ENCODE measurements around the gene RCCD1.

The RCCD1 gene

DNA sequence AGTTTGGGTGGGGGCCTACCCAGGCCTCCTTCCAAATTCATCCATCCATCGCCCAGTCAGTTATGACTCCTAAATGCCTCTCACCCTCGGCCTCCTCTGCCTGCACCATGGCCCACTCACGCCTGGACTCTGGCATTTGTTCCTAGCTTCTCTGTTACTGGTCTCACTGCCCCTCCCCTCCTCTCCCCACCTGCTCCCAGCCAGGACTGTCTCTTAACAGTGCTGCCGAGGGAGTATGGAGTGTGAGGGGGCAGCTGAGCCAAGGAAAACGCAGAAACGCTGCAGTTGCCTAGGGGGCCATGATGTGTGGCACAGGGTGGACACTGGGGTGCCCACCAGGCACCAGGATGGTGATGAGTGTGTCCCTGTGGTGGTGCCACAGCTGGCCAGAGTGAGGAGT is 3.1 kb downstream of the RCCD1 start:
- DNase-seq: no peak
- H3K4me3 ChIP-seq (ENCODE audit: low read depth, low read length): no peak overlapping the region
- TF ChIP-seq, protein P1, sequence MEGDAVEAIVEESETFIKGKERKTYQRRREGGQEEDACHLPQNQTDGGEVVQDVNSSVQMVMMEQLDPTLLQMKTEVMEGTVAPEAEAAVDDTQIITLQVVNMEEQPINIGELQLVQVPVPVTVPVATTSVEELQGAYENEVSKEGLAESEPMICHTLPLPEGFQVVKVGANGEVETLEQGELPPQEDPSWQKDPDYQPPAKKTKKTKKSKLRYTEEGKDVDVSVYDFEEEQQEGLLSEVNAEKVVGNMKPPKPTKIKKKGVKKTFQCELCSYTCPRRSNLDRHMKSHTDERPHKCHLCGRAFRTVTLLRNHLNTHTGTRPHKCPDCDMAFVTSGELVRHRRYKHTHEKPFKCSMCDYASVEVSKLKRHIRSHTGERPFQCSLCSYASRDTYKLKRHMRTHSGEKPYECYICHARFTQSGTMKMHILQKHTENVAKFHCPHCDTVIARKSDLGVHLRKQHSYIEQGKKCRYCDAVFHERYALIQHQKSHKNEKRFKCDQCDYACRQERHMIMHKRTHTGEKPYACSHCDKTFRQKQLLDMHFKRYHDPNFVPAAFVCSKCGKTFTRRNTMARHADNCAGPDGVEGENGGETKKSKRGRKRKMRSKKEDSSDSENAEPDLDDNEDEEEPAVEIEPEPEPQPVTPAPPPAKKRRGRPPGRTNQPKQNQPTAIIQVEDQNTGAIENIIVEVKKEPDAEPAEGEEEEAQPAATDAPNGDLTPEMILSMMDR (IDR thresholded peaks at IDR 0.05; ENCODE audit: low read depth, low read length): no peak
- no peaks in the 10 kb centered on the region for H3K9me3 ChIP-seq (ENCODE audit: severe bottlenecking)
- H3K27ac ChIP-seq: no peak overlapping the region
- H3K27me3 ChIP-seq (ENCODE audit: insufficient read depth, low read depth, severe bottlenecking): no peaks in the 10 kb centered on the region
- peaks cover 55% of the 10 kb centered on the region for H3K36me3 ChIP-seq

DNA sequence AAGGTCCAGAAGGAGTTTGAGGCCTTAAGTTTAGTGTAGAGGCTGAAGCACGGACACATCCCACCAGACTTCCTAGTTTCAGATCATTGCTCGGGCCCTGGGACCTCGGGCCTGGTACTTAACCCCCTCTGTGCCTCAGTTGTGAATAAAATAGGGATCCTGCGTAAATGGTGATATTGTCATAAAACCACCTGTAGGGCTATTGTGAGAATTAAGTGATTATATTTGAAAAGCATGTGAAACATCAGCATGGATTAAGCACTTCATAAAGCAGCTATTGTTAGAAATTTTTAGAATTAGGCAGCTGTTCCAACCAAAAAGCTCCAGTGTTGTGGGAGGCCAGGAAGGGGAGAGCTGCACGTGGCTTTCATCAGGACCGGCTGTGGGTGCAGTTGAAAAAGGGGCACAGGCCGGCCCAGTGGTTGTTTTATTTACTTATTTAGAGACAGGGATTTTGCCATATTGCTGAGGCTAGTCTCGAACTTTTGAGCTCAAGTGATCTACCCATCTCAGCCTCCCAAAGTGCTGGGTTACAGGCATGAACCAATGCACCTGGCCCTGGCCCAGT is 4.4 kb downstream of the RCCD1 start:
- TF ChIP-seq, protein P1 (IDR thresholded peaks at IDR 0.05; ENCODE audit: low read depth, low read length): no peak
- H3K36me3 ChIP-seq: peaks cover 56% of the 10 kb centered on the region
- no peak for DNase-seq
- no peaks in the 10 kb centered on the region for H3K9me3 ChIP-seq (ENCODE audit: severe bottlenecking)
- H3K4me3 ChIP-seq (ENCODE audit: low read depth, low read length): no peak overlapping the region
- no peaks in the 10 kb centered on the region for H3K27me3 ChIP-seq (ENCODE audit: insufficient read depth, low read depth, severe bottlenecking)
- no peak overlapping the region for H3K27ac ChIP-seq

DNA sequence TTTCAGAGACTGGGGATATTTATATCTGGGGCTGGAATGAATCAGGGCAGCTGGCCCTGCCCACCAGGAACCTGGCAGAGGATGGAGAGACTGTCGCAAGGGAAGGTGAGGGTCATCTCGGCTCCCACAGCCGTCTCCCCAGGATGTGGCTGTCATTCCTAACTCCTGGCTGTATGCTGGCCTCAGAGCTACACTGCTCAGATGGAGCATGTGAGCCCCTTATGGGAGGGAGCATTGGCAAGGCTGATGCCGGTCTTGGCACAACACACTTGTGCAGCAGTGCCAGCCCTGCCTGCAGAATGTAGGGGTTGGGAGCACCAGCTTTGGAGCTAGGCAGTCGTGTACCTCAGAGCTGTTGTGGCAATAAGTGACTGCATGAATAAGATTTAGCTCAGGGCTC is 5.2 kb downstream of the RCCD1 start:
- H3K9me3 ChIP-seq (ENCODE audit: severe bottlenecking): no peaks in the 10 kb centered on the region
- TF ChIP-seq, protein P1 (IDR thresholded peaks at IDR 0.05; ENCODE audit: low read depth, low read length): no peak
- peaks cover 60% of the 10 kb centered on the region for H3K36me3 ChIP-seq
- no peak for DNase-seq
- H3K27me3 ChIP-seq (ENCODE audit: insufficient read depth, low read depth, severe bottlenecking): no peaks in the 10 kb centered on the region
- H3K27ac ChIP-seq: no peak overlapping the region
- no peak overlapping the region for H3K4me3 ChIP-seq (ENCODE audit: low read depth, low read length)

DNA sequence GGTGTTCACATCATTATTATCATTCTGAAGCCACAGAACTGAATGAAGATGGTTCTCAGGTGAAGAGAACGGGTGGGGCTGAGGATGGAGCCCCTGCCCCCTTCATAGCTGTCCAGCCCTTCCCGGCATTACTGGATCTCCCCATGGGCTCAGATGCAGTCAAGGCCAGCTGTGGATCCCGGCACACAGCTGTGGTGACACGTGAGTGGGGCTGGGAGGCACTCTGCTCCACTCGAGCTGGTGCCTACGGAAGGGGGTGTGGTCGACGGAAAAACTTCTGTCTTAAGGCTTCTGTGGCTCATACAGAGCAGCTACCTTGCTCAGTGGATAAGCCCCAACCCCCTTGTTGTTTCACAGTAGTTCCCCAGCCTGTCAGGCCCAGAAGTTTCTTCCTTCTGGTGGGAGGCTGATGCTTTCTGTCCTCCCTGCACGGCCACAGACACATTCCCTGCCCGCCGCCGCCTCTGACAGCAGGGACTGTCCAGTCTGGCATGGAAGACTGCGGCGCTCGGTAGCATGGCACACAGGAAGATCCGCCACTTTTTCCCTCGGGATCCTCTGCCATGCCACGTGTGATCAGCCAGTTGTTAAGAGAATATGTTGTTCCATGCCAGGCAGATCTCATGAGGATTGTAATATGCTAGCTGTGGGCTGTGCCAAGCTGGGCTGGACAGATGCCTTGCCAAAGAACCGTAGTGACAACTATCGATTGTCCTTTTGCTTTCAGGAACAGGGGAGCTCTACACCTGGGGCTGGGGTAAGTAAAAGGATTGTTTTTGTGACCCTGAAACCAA is 5.8 kb downstream of the RCCD1 start:
- no peak for DNase-seq
- Histone ChIP-seq H3K27me3 (ENCODE audit: insufficient read depth, low read depth, severe bottlenecking) (no peaks in the 10 kb centered on the region), H3K9me3 (ENCODE audit: severe bottlenecking) (no peaks in the 10 kb centered on the region), H3K36me3 (peaks cover 64% of the 10 kb centered on the region), H3K27ac (no peak overlapping the region), H3K4me3 (ENCODE audit: low read depth, low read length) (no peak overlapping the region)
- TF ChIP-seq, protein P1 (IDR thresholded peaks at IDR 0.05; ENCODE audit: low read depth, low read length): no peak

DNA sequence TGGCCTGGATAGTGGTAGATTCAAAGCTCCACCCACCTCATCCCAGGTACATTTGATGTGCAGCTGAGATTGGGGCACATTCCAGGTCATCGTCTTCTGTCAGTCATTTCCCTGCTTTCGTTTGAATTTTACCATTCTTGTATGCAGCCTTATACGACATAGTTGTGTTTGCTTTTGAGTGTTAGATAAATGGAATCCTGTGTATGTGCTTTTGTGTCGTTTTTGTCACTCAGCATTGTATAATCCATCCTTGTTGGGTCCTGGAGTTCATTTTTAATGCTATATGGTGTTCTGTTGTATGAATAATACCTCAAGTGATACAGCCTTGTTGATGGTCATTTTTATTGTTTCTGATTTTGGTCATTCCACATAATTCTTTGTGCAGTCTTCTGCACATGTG is 7.3 kb downstream of the RCCD1 start:
- no peak for DNase-seq
- H3K36me3 ChIP-seq: peaks cover 78% of the 10 kb centered on the region

More for the DNA sequence above, 7.3 kb downstream of the RCCD1 start:
- H3K27me3 ChIP-seq (ENCODE audit: insufficient read depth, low read depth, severe bottlenecking): no peaks in the 10 kb centered on the region
- H3K4me3 ChIP-seq (ENCODE audit: low read depth, low read length): no peak overlapping the region
- TF ChIP-seq, protein P1 (IDR thresholded peaks at IDR 0.05; ENCODE audit: low read depth, low read length): no peak
- no peak overlapping the region for H3K27ac ChIP-seq
- no peaks in the 10 kb centered on the region for H3K9me3 ChIP-seq (ENCODE audit: severe bottlenecking)

Data from WERI-Rb-1 (cell line).